PC-9 (cell line): ENCODE measurements around the gene CFAP99. TPM values are rescaled to one million over a fixed set of nuclear protein-coding genes. Genes with fewer than 3 reads are reported as not detected.

ENCODE experiments used
- BruUV-seq: library from RNA; stranded (reverse); fragments of 400-500 nt; replicated peaks from 2 replicates; lab custom pipeline; 2021; lab: Mats Ljungman, UMichigan
- CTCF ChIA-PET: fragments of 300-600 bp; sonication (Branson Sonifier 250); formaldehyde crosslinking; loops from one replicate; lab custom pipeline; 2022; ENCODE audit warnings: antibody characterized with exemption; lab: Charles Lee
- POLR2A ChIA-PET: fragments of 300-600 bp; sonication (Branson Sonifier 250); formaldehyde crosslinking; loops from one replicate; lab custom pipeline; 2022; ENCODE audit warnings: antibody characterized with exemption; ENCODE audit not compliant: unreplicated experiment; lab: Charles Lee
- DNase-seq, 2 experiments: peaks; one replicate each; pipeline versions ENCODE4 v3.0.0 to v3.0.0-alpha.2; 2015 to 2022; ENCODE audit warnings: mixed read lengths in 1 of 2
- H2AFZ ChIP-seq: fragments of 200-600 bp; sonication (generic); 2 replicates; pipeline ENCODE4 v1.8.1; 2017; ENCODE audit warnings: antibody characterized with exemption
- H3F3A ChIP-seq: fragments of 200-600 bp; sonication (generic); 2 replicates; pipeline ENCODE4 v1.8.1; 2017; ENCODE audit warnings: antibody characterized with exemption, mild to moderate bottlenecking, low read depth; ENCODE audit not compliant: insufficient read depth
- H3K27ac ChIP-seq: fragments of 200-600 bp; sonication (generic); 2 replicates; pipeline ENCODE4 v1.6.1; 2016; ENCODE audit warnings: mixed run types
- H3K27me3 ChIP-seq: fragments of 200-600 bp; sonication (generic); 2 replicates; pipeline ENCODE4 v1.6.1; 2016; ENCODE audit warnings: low read depth, mixed run types; ENCODE audit not compliant: insufficient read depth
- H3K36me3 ChIP-seq: fragments of 200-600 bp; sonication (generic); 2 replicates; pipeline ENCODE4 v1.6.1; 2016; ENCODE audit warnings: low read depth, mixed run types
- H3K4me1 ChIP-seq: fragments of 200-600 bp; sonication (generic); replicated peaks from 2 replicates; pipeline ENCODE4 v1.6.1; 2016; ENCODE audit warnings: mixed run types; ENCODE audit not compliant: insufficient read depth
- H3K4me2 ChIP-seq: fragments of 200-600 bp; sonication (generic); 2 replicates; pipeline ENCODE4 v1.6.1; 2017; ENCODE audit warnings: mixed run types
- H3K4me3 ChIP-seq: fragments of 200-600 bp; sonication (generic); 2 replicates; pipeline ENCODE4 v1.6.1; 2016; ENCODE audit warnings: mixed run types
- H3K79me2 ChIP-seq: fragments of 200-600 bp; sonication (generic); 2 replicates; pipeline ENCODE4 v1.6.1; 2017; ENCODE audit warnings: low read depth, mixed run types
- H3K9me2 ChIP-seq: fragments of 200-600 bp; sonication (generic); 2 replicates; pipeline ENCODE4 v1.8.1; 2017; ENCODE audit warnings: mild to moderate bottlenecking; ENCODE audit not compliant: insufficient read depth
- H3K9me3 ChIP-seq: fragments of 200-600 bp; sonication (generic); 2 replicates; pipeline ENCODE4 v1.8.1; 2016; ENCODE audit warnings: low read depth; ENCODE audit not compliant: insufficient read depth
- H4K20me1 ChIP-seq: fragments of 200-600 bp; sonication (generic); 2 replicates; pipeline ENCODE4 v1.8.1; 2017; ENCODE audit not compliant: insufficient read depth
- CTCF ChIP-seq: fragments of 200-600 bp; sonication (generic); conservative IDR thresholded peaks from 2 replicates; pipeline ENCODE4 v1.6.1; 2017; ENCODE audit warnings: mixed run types, antibody characterized with exemption, mild to moderate bottlenecking, moderate library complexity
- EZH2 ChIP-seq: fragments of 200-600 bp; sonication (generic); IDR thresholded peaks from 2 replicates; pipeline ENCODE4 v1.8.0; 2017; ENCODE audit warnings: antibody characterized with exemption, low read depth
- intact Hi-C: fragments of 100-400 bp; cut with micrococcal nuclease; formaldehyde crosslinking; loops from one replicate; pipeline ENCODE4 v1.10.0; 2022; ENCODE audit not compliant: unreplicated experiment
- total RNA-seq: library from RNA; stranded (reverse); gene quantifications from 2 replicates; pipeline ENCODE4 v1.2.3, GENCODE V29; 2021

Gene CFAP99
- total RNA-seq, 1 experiment from 2014 or later = 0.85 TPM

DNA sequence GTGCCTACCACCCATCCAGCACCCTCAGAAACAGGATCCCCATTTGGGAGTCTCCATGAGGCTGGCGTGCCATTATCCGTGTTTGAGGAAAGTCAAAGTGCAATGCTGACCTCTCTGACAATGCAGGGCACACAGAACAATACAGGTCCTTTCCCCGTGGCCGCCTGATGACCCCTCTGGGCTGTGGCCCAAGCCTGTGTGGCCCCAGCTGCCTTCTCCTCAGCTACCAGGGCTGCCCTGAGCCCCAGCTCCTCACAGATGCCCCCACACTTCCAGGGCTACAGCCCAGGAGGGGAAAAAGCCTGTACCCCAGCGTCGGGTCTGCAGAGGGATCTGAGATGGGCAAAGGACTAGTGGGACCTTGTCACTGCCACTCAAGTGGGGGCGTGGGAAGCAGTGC is 15.8 kb upstream of the CFAP99 start:
- Histone ChIP-seq H3K4me3 (no peak overlapping the region), H3K79me2 (no peaks in the 10 kb centered on the region), H3K4me1 (no peaks in the 10 kb centered on the region), H3K9me2 (no peaks in the 10 kb centered on the region), H2AFZ (no peak overlapping the region), H3K27ac (no peak overlapping the region), H3K4me2 (no peak overlapping the region), H3K9me3 (no peaks in the 10 kb centered on the region), H4K20me1 (no peaks in the 10 kb centered on the region), H3K36me3 (no peaks in the 10 kb centered on the region), H3F3A (no peaks in the 10 kb centered on the region), H3K27me3 (no peaks in the 10 kb centered on the region)
- CTCF ChIA-PET = no interaction called here
- intact Hi-C loops = no loop called here
- POLR2A ChIA-PET = no interaction called here
- no peak for DNase-seq
- TF ChIP-seq EZH2 (no peak), CTCF (no peak)
- no TSS peak for BruUV-seq

GRCh38 chr4:2406406-2406805 is 12.3 kb upstream of the CFAP99 start:
- Histone ChIP-seq H3K9me2 (no peaks in the 10 kb centered on the region), H3K27ac (no peak overlapping the region), H3K4me1 (peaks cover 1% of the 10 kb centered on the region; the same call in 1 of the 2 replicates), H3K4me3 (no peak overlapping the region), H4K20me1 (no peaks in the 10 kb centered on the region), H3K27me3 (no peaks in the 10 kb centered on the region), H3K9me3 (no peaks in the 10 kb centered on the region), H3F3A (no peaks in the 10 kb centered on the region), H3K36me3 (no peaks in the 10 kb centered on the region), H3K4me2 (no peak overlapping the region), H3K79me2 (no peaks in the 10 kb centered on the region), H2AFZ (no peak overlapping the region)
- ChIA-PET CTCF (no interaction called here), POLR2A (no interaction called here)
- no TSS peak for BruUV-seq
- no peak for DNase-seq
- intact Hi-C loops = no loop called here
- TF ChIP-seq CTCF (no peak), EZH2 (no peak)

DNA sequence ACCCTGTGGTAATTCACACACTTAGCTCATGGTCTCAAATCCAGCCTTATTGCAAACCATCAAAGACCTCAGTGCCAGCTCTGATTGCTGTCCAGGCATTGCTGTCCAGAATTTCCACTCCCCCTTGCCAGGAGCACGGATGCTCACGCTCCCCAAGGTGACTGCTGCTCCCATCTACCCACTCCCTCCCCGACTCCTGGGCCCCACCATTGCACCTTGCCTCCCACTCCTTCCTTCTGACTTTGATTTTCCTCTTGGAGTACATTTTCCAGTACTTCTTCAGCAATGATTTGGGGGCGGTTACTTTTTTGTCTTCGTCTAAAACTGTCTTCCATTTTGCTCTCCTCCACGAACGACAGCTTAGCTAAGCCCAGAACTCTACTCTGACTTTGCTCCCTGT is 11.8 kb upstream of the CFAP99 start:
- no peaks in the 10 kb centered on the region for H3K36me3 ChIP-seq
- peaks cover 7% of the 10 kb centered on the region for H3K4me1 ChIP-seq

More for the DNA sequence above, 11.8 kb upstream of the CFAP99 start:
- no TSS peak for BruUV-seq
- no peaks in the 10 kb centered on the region for H3K79me2 ChIP-seq
- ChIA-PET CTCF (no interaction called here), POLR2A (no interaction called here)
- no peaks in the 10 kb centered on the region for H4K20me1 ChIP-seq
- TF ChIP-seq EZH2 = no peak
- no peak for TF ChIP-seq CTCF
- H3F3A ChIP-seq = peaks cover under 1% of the 10 kb centered on the region; the same call in 1 of the 2 replicates
- intact Hi-C loops = no loop called here
- no peaks in the 10 kb centered on the region for H3K9me3 ChIP-seq
- no peak overlapping the region for H2AFZ ChIP-seq
- H3K9me2 ChIP-seq = no peaks in the 10 kb centered on the region
- no peak overlapping the region for H3K27ac ChIP-seq
- DNase-seq = no peak
- no peak overlapping the region for H3K4me3 ChIP-seq
- H3K4me2 ChIP-seq = no peak overlapping the region
- H3K27me3 ChIP-seq = no peaks in the 10 kb centered on the region
